Effector memory CD8-positive, alpha-beta T cell (primary cell): ENCODE data around the gene MOB4.
A peak's percentile ranks its signal among the peaks of the same experiment; 100 is the strongest.
"Not testable (repeated sequence)": the region's sequence is repeated elsewhere in the genome, so short reads cannot be mapped to it uniquely, and the experiment has no call there.

ENCODE experiments used
- ATAC-seq: fragments of 150-1000 bp; cut with Tn5 transposase; replicated peaks from 2 replicates; pipeline ENCODE4 v1.10.0; 2021; ENCODE audit warnings: mild to moderate bottlenecking, moderate library complexity
- DNase-seq, 3 experiments: peaks; one replicate each; pipeline ENCODE4 v3.0.0; 2021
- H3K27ac Mint-ChIP-seq, 2 donors: one replicate each; pipeline ENCODE4 v1.8.0; 2022; ENCODE audit warnings: mild to moderate bottlenecking in 2 of 2, mixed read lengths in 2 of 2, moderate library complexity in 2 of 2
- H3K27me3 Mint-ChIP-seq, 2 donors: one replicate each; pipeline ENCODE4 v1.8.0; 2022; ENCODE audit warnings: mixed read lengths in 2 of 2
- H3K36me3 Mint-ChIP-seq: one replicate; pipeline ENCODE4 v1.8.0; 2022; ENCODE audit warnings: mild to moderate bottlenecking, moderate library complexity, mixed read lengths; ENCODE audit not compliant: insufficient read depth
- H3K4me1 Mint-ChIP-seq, 2 donors: one replicate each; pipeline ENCODE4 v1.8.0; 2022; ENCODE audit warnings: low read depth in 2 of 2, mixed read lengths in 2 of 2
- H3K4me3 Mint-ChIP-seq, 2 donors: one replicate each; pipeline ENCODE4 v1.8.0; 2022; ENCODE audit warnings: mild to moderate bottlenecking in 2 of 2, mixed read lengths in 2 of 2, moderate library complexity in 2 of 2
- H3K9me3 Mint-ChIP-seq, 2 donors: one replicate each; pipeline ENCODE4 v1.8.0; 2022; ENCODE audit warnings: mixed read lengths in 2 of 2

Gene MOB4

DNA sequence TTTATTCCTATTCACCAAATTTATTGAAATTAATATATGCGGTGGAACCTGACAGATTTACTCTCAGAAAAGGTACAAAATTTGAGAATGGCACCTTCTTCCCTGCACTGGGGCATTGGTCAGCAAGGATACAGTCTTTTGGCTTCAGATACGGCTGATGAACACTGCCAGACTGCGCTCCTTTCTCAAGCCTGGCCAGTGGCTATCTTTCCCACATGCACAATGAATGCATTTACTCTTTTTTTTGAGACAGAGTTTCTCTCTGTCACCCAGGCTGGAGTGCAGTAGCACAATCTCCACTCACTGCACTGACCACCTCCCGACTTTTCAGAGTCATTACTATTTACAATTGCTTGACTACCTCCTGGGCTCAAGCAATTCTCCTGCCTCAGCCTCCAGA lies 61.6 kb downstream of the MOB4 start:
- no peak for DNase-seq
- Mint-ChIP-seq H3K27me3 (no peaks in the 10 kb centered on the region), H3K4me3 (no peak overlapping the region), H3K27ac (no peak overlapping the region), H3K4me1 (no peaks in the 10 kb centered on the region), H3K36me3 (no peaks in the 10 kb centered on the region), H3K9me3 (no peaks in the 10 kb centered on the region)
- ATAC-seq, result no peak

DNA sequence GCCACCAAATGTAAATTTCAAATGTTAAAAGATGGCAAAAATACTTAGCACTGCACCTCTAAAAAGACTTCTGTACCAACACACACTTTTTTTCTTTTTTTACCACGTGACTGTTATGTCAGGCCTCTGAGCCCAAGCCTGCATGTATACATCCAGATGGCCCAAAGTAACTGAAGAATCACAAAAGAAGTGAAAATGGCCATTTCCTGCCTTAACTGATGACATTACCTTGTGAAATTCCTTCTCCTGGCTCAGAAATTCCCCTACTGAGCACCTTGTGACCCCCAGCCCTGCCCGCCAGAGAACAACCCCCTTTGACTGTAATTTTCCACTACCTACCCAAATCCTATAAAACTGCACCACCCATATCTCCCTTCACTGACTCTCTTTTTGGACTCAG lies 62.4 kb downstream of the MOB4 start:
- H3K27me3 Mint-ChIP-seq, H3K4me1 Mint-ChIP-seq, ATAC-seq, H3K4me3 Mint-ChIP-seq, H3K9me3 Mint-ChIP-seq, H3K36me3 Mint-ChIP-seq, H3K27ac Mint-ChIP-seq, DNase-seq: not testable (repeated sequence)

DNA sequence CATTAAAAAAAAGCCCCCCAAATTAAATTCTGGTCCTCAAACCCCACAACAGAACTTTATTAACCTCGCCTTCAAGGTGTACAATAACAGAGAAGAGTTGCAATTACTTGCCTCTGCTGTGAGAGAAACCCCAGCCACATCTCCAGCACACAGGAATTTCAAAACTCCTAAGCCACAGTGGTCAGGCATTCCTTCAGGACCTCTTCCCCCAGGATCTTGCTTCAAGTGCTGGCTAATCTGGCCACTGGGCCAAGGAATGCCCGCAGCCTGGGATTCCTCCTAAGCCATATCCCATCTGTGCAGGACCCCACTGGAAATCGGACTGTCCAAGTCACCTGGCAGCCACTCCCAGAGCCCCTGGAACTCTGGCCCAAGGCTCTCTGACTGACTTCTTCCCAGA lies 64.3 kb downstream of the MOB4 start:
- DNase-seq, H3K27ac Mint-ChIP-seq, H3K4me1 Mint-ChIP-seq, H3K9me3 Mint-ChIP-seq, ATAC-seq, H3K27me3 Mint-ChIP-seq, H3K4me3 Mint-ChIP-seq, H3K36me3 Mint-ChIP-seq: not testable (repeated sequence)

DNA sequence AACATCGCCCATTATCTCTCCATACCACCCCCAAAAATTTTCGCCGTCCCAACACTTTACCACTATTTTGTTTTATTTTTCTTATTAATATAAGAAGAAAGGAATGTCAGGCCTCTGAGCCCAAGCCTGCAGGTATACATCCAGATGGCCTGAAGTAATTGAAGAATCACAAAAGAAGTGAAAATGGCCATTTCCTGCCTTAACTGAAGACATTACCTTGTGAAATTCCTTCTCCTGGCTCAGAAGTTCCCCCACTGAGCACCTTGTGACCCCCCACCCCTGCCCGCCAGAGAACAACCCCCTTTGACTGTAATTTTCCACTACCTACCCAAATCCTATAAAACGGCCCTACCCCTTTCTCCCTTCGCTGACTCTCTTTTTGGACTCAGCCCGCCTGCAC lies 71.4 kb downstream of the MOB4 start:
- H3K4me3 Mint-ChIP-seq, H3K9me3 Mint-ChIP-seq, H3K27ac Mint-ChIP-seq, H3K4me1 Mint-ChIP-seq, H3K36me3 Mint-ChIP-seq, DNase-seq, ATAC-seq: not testable (repeated sequence)
- H3K27me3 Mint-ChIP-seq, result peaks cover 14 to 22% of the 10 kb centered on the region in 2 donors

DNA sequence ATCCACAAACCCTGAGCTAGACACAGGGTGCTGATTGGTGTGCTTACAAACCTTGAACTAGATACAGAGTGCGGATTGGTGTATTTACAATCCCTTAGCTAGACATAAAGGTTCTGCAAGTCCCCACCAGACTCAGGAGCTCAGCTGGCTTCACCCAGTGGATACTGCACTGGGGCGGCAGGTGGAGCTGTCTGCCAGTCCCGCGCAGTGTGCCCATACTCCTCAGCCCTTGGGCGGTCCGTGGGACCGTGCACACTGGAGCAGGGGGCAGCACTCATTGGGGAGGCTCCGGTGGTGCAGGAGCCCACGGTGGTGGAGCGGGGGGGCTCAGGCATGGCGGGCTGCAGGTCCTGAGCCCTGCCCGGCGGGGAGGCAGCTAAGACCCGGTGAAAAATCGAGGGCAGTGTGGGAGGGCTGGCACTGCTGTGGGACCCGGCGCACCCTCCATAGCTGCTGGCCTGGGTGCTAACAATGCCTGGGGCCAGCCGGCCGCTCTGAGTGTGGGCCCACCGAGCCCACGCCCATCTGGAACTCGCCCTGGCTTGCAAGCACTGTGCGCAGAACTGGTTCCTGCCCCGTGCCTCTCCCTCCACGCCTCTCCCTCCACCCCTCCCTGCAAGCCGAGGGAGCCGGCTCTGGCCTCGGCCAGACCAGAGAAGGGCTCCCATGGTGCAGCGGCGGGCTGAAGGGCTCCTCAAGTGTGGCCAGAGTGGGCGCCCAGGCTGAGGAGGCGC lies 75.6 kb downstream of the MOB4 start:
- no peaks in the 10 kb centered on the region for H3K9me3 Mint-ChIP-seq

DNA sequence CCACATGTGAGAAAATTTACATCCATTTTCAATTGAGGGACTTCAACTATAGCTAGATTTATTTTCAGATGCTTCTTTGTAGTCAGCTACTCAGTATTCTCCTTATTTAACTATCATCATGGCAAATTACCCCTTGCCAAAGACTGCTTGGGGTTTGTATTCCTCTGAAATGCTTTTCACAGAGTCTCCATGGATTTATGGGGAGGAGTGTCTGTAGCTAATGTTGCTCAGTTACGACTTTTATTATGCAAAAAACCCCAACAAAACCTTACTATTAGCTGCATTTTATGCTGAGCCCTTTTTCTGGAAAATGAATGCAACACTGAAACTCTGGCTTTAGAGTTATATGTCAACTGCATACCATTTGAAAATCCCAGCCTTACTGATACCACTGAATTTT lies 80.9 kb downstream of the MOB4 start:
- ATAC-seq, result no peak
- Mint-ChIP-seq H3K27me3 (peaks cover 25 to 28% of the 10 kb centered on the region in 2 donors), H3K36me3 (peaks cover 3% of the 10 kb centered on the region), H3K9me3 (no peaks in the 10 kb centered on the region), H3K4me1 (peaks cover 0 to 3% of the 10 kb centered on the region in 2 donors), H3K27ac (no peak overlapping the region), H3K4me3 (no peak overlapping the region)
- no peak for DNase-seq

More for the DNA sequence above, 75.6 kb downstream of the MOB4 start:
- no peak overlapping the region for H3K27ac Mint-ChIP-seq
- DNase-seq (no peak), ATAC-seq (no peak)
- no peak overlapping the region for H3K4me3 Mint-ChIP-seq
- H3K4me1 Mint-ChIP-seq, result no peaks in the 10 kb centered on the region
- peaks cover 20 to 22% of the 10 kb centered on the region in 2 donors for H3K27me3 Mint-ChIP-seq
- H3K36me3 Mint-ChIP-seq, result no peaks in the 10 kb centered on the region

DNA sequence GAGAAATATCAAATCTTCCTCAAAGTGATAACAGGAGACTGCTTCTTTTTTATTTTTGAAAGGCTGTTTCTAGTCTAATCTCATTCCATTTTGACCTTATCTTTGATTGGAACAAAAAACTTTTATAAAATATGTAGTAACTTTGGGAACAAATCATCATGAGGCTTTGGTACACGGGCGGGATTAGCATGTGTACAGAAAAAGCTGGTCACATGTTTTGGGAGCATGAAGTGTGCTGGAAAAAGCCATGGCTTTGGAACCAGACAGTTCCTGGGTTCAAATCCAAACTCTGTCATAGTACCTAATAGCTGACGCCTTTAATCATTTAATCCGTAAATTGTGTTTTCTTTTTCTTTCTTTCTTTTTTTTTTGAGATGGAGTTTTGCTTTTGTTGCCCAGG lies 81.3 kb downstream of the MOB4 start:
- H3K27me3 Mint-ChIP-seq, result peaks cover 25 to 28% of the 10 kb centered on the region in 2 donors
- H3K36me3 Mint-ChIP-seq, result peaks cover 3% of the 10 kb centered on the region
- DNase-seq (no peak), ATAC-seq (no peak)
- H3K9me3 Mint-ChIP-seq, result no peaks in the 10 kb centered on the region
- no peak overlapping the region for H3K4me3 Mint-ChIP-seq
- H3K4me1 Mint-ChIP-seq, result peaks cover 0 to 3% of the 10 kb centered on the region in 2 donors
- H3K27ac Mint-ChIP-seq, result no peak overlapping the region

DNA sequence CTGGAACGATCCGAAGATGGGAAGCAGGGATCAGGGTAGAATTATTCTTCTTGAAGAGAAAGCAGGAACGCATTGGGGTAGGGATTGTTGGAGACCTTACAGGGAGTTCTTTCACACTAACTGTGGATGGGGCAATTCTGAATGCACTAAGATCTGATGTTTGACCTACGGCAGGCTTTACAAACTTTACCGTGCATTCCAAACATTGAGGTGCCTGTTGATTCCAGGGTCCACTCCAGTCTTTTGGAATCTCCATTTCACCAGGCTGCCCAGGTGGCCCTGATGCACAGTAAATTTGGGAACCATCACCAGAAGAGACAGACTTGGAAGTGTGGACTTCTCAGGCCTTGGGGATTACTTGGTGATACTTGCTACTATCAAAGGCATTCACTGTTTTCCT lies 82.6 kb downstream of the MOB4 start:
- ATAC-seq (no peak), DNase-seq (no peak)
- no peak overlapping the region for H3K27ac Mint-ChIP-seq
- H3K27me3 Mint-ChIP-seq, result peaks cover 25 to 28% of the 10 kb centered on the region in 2 donors
- no peak overlapping the region for H3K4me3 Mint-ChIP-seq
- H3K4me1 Mint-ChIP-seq, result peaks cover 0 to 3% of the 10 kb centered on the region in 2 donors
- H3K36me3 Mint-ChIP-seq, result peaks cover 3% of the 10 kb centered on the region
- H3K9me3 Mint-ChIP-seq, result no peaks in the 10 kb centered on the region

DNA sequence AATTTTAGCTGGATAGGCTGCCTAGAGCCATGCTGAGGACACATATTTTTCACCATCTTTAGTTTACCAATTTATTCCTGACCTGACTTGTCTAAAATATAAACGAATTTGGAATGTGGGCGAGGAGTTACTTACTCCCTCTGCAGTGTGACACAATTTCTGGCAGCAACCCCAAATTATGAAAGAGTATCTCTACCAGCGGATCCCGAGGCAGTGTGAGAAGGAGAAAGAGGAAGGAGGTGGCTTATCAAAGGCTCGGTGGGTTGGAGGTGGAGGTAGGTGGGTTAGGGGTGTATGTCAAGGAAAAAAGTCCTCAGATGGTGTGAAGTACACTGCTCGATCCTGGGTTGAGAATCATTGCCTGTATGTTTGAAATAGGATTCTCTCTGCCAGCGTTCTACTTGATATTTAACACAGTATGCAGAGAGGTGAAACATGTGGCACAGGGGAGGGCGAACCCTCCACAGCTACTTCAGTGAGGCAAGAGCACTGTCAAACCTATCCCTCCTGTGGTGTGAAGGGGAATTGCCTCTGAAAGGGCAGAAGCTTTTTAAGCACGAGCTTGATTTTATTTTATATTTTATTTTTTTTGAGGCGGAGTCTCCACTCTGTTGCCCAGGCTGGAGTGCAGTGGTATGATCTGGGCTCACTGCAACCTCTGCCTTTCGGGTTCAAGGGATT lies 83.6 kb downstream of the MOB4 start:
- H3K4me1 Mint-ChIP-seq, result peaks cover 0 to 3% of the 10 kb centered on the region in 2 donors
- no peaks in the 10 kb centered on the region for H3K9me3 Mint-ChIP-seq
- peaks cover 25 to 26% of the 10 kb centered on the region in 2 donors for H3K27me3 Mint-ChIP-seq
- ATAC-seq (peak; percentile 76), DNase-seq (peak in 2 of 3 experiments; percentile 6 to 18)
- peaks cover 3% of the 10 kb centered on the region for H3K36me3 Mint-ChIP-seq
- H3K4me3 Mint-ChIP-seq, result no peak overlapping the region
- no peak overlapping the region for H3K27ac Mint-ChIP-seq

DNA sequence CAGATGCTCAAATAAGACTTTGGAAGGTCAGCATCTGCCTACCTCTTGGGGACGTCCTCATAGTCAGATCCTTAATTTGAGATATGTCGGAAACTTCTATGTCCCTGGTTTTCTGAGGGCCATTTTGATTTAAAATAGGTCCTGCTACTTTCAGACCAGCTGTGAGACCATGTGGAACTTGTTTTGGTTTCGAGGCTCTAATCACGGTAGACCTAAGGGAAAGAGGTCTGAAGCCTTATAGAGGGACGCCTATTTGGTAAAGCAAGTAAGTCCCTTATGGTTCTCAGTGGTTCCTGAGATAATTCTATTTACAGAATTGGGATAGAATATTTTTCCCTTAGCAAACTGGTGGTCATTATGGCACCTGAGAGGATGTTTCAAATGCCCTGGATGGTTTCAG lies 84.4 kb downstream of the MOB4 start:
- Mint-ChIP-seq H3K4me1 (peaks cover 0 to 3% of the 10 kb centered on the region in 2 donors), H3K27ac (no peak overlapping the region), H3K36me3 (peaks cover 3% of the 10 kb centered on the region), H3K27me3 (peaks cover 21 to 25% of the 10 kb centered on the region in 2 donors), H3K9me3 (no peaks in the 10 kb centered on the region), H3K4me3 (no peak overlapping the region)
- ATAC-seq, result no peak
- no peak for DNase-seq

DNA sequence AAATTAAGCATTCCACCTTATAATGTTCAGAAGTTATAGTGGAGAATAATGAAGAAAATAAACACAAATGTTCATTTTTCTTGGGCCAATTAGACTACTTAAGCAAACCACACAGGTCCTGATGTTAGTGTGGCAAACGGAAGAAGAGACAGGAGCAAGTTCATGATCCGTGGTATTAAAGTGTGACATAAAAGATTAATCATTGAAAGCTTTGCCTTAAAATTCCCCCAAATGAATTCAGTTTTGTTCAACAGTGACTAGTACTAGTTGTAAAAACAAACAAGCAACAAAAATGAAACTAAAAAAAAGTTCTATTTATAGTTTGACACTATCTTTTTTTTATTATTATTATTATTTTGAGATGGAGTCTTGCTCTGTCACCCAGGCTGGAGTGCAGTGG lies 85.9 kb downstream of the MOB4 start:
- Mint-ChIP-seq H3K4me1 (peaks cover 0 to 3% of the 10 kb centered on the region in 2 donors), H3K27ac (no peak overlapping the region), H3K27me3 (peaks cover 21 to 25% of the 10 kb centered on the region in 2 donors), H3K9me3 (no peaks in the 10 kb centered on the region), H3K4me3 (no peak overlapping the region), H3K36me3 (peaks cover 3% of the 10 kb centered on the region)
- ATAC-seq (no peak), DNase-seq (no peak)
